OCI-LY1 (cell line): ENCODE measurements around the gene ATP11A.

Experiments used
- EZH2 ChIP-seq: fragments of 200-600 bp; sonication (generic), shearing (Covaris generic); IDR thresholded peaks from 2 replicates; pipeline ENCODE4 v1.8.0; 2017; ENCODE audit warnings: borderline replicate concordance, mixed run types, mild to moderate bottlenecking, antibody characterized with exemption, low read length, moderate library complexity, mixed read lengths
- TF ChIP-seq, protein P1 (sequence below): fragments of 200-600 bp; sonication (generic), shearing (Covaris generic); IDR thresholded peaks from 2 replicates; pipeline ENCODE4 v1.5.1; 2017; ENCODE audit warnings: mild to moderate bottlenecking, antibody characterized with exemption, low read length, moderate library complexity, mixed read lengths

DNA sequence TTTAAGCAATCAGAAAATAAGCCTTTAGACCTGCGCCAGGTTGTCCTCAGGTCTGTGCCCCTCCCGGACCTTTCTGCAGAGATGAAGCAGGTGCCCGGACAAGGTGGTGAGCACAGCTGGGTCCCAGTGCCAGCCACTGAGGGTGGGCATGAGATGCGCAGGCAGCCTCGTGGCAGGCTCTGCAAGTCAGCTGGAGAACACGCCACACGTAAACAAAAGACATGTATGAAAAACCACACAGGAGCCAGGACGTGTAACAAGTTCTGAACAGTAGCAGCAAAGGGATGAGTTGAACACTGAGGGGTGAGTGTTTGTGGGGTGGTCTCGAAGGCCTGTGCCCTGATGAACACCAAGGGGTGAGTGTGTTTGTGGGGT, 210.4 kb downstream of the ATP11A start:
- TF ChIP-seq, protein P1, sequence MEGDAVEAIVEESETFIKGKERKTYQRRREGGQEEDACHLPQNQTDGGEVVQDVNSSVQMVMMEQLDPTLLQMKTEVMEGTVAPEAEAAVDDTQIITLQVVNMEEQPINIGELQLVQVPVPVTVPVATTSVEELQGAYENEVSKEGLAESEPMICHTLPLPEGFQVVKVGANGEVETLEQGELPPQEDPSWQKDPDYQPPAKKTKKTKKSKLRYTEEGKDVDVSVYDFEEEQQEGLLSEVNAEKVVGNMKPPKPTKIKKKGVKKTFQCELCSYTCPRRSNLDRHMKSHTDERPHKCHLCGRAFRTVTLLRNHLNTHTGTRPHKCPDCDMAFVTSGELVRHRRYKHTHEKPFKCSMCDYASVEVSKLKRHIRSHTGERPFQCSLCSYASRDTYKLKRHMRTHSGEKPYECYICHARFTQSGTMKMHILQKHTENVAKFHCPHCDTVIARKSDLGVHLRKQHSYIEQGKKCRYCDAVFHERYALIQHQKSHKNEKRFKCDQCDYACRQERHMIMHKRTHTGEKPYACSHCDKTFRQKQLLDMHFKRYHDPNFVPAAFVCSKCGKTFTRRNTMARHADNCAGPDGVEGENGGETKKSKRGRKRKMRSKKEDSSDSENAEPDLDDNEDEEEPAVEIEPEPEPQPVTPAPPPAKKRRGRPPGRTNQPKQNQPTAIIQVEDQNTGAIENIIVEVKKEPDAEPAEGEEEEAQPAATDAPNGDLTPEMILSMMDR = no peak
- TF ChIP-seq EZH2 = no peak
